Uterus (tissue), 2 donors: ENCODE data around the gene PROX1.

ENCODE experiments used
- POLR2A ChIP-seq, 2 donors: fragments of 450-650 bp; IDR thresholded peaks; one replicate each; pipeline ENCODE4 v1.6.1; 2016; ENCODE audit warnings: antibody characterized with exemption in 2 of 2, mild to moderate bottlenecking in 1 of 2, moderate library complexity in 1 of 2
- TF ChIP-seq, protein P1 (sequence below), 4 experiments: fragments of 200-600 bp in 2 of 4; fragments of 450-650 bp in 2 of 4; sonication (generic) in 2 of 4; IDR thresholded peaks; one replicate each; pipeline ENCODE4 v1.5.1; 2016 to 2019; ENCODE audit warnings: antibody characterized with exemption in 4 of 4, mild to moderate bottlenecking in 2 of 4, moderate library complexity in 1 of 4

- TF ChIP-seq, protein P1, sequence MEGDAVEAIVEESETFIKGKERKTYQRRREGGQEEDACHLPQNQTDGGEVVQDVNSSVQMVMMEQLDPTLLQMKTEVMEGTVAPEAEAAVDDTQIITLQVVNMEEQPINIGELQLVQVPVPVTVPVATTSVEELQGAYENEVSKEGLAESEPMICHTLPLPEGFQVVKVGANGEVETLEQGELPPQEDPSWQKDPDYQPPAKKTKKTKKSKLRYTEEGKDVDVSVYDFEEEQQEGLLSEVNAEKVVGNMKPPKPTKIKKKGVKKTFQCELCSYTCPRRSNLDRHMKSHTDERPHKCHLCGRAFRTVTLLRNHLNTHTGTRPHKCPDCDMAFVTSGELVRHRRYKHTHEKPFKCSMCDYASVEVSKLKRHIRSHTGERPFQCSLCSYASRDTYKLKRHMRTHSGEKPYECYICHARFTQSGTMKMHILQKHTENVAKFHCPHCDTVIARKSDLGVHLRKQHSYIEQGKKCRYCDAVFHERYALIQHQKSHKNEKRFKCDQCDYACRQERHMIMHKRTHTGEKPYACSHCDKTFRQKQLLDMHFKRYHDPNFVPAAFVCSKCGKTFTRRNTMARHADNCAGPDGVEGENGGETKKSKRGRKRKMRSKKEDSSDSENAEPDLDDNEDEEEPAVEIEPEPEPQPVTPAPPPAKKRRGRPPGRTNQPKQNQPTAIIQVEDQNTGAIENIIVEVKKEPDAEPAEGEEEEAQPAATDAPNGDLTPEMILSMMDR (IDR thresholded peaks at IDR 0.05), result no peak
- no peak for TF ChIP-seq POLR2A (IDR thresholded peaks at IDR 0.05)
Measured at GRCh38 chr1:213962508-213962907, 25.3 kb upstream of the PROX1 start.
